T-helper 9 cell (primary cell): ENCODE measurements around the gene RSPH6A.

Experiments
- DNase-seq: peaks from one replicate; pipeline ENCODE4 v3.0.0-alpha.2; 2020
- total RNA-seq, 2 donors: gene quantifications; one replicate each; lab custom pipeline; 2026; lab: John Stamatoyannopoulos, UW

RSPH6A gene
- total RNA-seq = 0 to 0.49 reads per million in 2 donors

GRCh38 chr19:45814851-45815480 is at the start of gene RSPH6A:
Gene RSPH6A (minus strand): TSS chr19:45815308. CDS start chr19:45815176, 132 bp downstream.
- no peak for DNase-seq

DNA sequence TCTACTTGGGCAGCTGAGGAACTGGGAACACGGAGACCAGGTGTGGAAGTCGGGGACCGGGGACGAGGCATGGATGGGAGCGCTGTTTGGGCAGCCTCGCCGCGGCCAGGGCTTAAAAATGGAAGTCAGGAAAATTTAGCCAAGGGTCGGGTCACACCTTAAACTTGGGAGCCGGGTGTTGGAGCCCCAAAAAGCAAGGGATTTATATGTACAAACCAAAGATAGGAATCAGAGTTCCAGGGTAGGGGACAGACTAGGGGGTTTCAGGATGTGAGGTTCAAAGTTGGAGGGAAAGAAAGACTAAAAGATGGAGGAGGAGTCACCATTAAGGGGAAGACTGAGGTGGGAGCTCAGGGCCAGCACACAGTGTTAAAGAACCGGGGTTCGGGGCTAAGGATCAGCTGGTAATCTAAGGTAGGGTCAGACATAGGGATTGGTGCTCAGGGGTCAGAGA is 49.5 kb upstream of the RSPH6A start:
- no peak for DNase-seq

DNA sequence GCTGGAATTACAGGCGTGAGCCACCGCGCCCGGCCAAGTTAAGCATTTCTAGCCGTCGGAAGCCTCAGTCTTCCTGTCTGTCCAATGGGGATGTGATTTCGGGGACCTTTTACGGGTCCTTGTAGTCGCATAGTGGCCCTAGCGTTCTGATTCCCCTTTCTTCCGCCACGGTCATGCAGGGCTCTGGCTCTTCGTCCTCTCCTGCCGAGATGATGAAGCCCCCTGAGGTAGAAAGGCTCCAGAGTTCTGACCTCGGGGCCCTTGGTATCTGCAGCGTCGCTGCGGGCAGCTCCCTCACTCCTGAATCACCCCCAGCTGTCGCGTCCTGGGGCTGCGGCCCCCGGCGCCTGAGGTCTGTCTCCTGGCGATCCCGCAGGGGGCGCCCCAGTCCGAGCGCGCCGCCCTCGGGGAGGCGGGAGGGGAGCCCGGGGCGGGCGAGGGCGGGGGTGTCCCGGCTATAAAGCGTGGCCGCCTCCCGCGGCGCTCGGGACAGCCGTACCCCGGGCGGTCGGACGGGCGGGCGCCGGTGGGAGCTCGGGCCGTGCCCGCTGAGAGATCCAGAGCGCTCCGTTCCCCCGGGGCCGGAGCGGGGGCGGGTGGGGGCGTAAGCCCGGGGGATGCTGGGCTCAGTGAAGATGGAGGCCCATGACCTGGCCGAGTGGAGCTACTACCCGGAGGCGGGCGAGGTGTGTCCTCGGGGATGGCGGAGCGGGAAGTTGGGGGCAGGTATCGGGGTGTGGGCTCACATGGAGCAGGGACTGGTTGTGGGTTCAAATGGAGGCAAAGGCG is 48.9 kb upstream of the RSPH6A start, which contains the start of gene FOXA3:
Gene FOXA3, plus strand, starts transcription at position 487 of the 789 bp plus-strand sequence. Its CDS starts 131 bp downstream, at position 618.
- peak; percentile 49 for DNase-seq

GRCh38 chr19:45863335-45863839 is 48.3 kb upstream of the RSPH6A start:
- no peak for DNase-seq

DNA sequence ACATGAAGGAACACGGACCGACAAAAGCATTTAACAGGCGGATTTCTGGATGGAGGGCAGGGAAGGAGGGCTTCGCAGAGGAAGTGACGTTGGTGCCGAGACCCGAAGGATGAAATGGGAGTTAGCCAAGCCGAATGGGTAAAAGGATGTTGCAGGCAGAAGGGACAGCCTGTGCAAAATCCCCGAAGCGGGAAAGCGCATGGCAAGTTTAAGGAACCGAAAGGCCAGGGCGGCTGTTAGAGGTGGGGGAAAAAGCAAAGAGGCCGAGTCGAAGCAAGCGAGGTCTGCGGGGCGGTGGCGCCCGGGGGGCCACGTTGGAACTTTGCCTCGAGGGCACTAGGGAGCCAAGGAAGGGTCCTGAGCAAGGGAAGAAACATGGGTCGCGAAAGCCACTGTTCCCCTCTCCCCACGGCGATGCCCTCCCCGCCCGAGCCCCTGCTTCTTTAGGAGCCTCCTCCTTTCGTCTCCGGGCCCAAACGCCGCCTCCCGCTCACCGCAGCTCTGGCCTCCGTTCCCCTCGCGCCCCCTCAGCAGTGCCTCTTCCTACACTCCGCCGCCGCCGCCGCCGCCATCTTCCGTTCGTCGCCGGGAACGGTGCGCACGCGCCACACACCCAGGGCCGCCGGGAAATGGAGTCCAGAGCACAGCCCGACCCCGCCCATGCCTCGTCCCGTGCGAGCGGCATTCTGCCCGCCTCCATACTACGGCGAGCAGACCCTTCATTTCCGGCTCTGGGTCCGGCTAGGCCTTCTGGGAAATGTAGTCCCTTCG is 47.6 kb upstream of the RSPH6A start, which contains the start of gene SYMPK:
Gene SYMPK, minus strand, starts transcription at position 584 of the 771 bp plus-strand sequence. CDS start 8,652 bp downstream, outside the sequence.
- peak; percentile 97 for DNase-seq

- DNase-seq = no peak
Measured at GRCh38 chr19:45862271-45862563, 47.1 kb upstream of the RSPH6A start.

- no peak for DNase-seq
Measured at GRCh38 chr19:45860359-45861259, 45.5 kb upstream of the RSPH6A start.

- DNase-seq = no peak
Measured at GRCh38 chr19:45854167-45854778, 39.2 kb upstream of the RSPH6A start.

GRCh38 chr19:45852983-45853382 is 37.9 kb upstream of the RSPH6A start:
- DNase-seq = no peak

GRCh38 chr19:45852145-45852750 is 37.1 kb upstream of the RSPH6A start:
- no peak for DNase-seq

DNA sequence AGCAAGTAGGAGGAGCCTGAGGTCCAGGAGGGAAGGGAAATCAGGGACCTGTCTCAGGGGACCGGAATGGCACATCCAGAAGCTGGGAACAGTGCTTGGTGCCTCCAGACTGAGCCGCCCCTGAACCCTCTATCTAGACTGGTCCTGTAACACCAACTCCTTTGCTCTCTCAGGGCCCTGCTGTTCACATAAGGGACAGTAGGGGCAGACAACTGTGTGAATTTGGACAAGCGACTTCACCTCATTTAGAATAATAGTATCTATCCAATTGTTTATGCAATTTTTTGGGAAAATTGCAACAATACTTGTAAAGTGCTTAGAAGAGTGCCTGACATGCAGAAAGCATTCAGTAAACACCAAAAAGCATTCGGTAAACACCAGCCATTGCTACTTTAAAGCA is 33.8 kb upstream of the RSPH6A start:
- DNase-seq = no peak

- DNase-seq = no peak
Measured at GRCh38 chr19:45847663-45848062, 32.6 kb upstream of the RSPH6A start.

GRCh38 chr19:45842198-45842597 is 27.1 kb upstream of the RSPH6A start:
- no peak for DNase-seq

DNA sequence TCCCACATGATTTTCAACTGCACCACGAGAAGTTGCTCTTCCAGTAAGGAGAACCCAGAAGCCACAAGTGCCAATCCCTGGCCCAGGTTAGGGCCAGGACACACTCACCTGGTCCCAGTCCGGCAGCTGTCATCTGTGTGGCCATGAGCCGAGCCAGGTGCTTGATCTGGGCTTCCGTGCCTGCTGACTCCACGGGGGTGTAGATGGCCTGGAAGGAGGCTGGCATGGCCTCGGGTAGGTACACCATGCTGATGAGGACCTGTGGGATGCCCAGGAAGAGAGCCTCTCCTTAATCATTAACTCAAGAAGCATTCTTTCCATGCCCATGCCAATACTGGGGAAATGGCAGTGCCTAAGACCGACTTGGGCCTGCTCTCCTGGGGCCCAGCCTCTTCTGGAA is 19.9 kb upstream of the RSPH6A start:
- no peak for DNase-seq

GRCh38 chr19:45828945-45829344 is 13.8 kb upstream of the RSPH6A start:
- DNase-seq = no peak

DNA sequence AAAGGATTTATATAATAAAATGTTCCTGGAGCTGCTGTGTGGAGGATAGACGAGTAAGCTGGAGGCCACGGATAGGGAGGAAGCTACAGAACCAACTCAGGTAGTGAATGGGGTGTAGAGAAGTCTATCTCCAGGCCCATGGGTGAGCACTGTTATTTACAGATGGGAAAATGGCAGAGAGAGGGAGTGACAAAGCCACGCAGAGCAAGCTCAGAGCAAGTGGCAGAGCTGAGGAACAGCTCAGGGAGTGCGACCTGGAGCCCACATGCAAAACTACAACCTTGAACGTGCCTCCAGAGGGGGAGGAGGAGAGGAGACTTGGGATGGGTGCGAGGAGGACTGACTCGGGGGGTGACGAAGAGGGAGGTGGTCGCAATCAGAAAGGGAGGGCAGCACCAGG is 13.4 kb upstream of the RSPH6A start:
- no peak for DNase-seq

DNA sequence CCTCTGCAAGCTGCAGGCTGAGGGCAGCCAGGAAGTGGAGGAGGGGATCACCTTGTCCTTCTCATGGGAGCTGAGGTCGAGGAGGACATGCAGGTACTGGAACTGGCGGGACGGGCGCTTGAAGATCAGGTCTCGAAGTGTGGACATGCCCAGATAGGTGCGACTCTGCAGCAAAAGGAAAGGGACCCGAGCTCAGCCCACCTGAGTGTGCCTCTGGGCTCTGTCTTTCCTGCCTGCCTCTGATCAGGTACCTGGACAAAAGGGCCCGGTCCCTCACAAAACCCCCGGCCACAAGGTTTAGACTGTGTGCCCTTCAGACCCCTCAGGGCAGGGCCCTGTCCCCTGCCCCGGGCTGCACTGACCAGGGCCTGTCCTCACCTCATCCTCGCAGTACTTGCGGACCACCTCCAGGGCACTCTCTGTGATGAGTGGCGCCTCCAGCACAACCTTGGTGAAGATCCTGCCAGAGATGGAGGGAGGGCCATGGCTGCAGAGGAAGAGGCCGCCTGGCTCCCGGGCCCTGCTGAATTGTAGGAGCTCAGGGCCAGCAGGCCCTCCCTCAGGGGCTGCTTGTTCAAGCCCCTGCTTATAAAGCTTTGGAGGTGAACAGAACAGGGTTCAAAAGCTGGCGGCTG is 12.5 kb upstream of the RSPH6A start:
- DNase-seq = no peak

DNA sequence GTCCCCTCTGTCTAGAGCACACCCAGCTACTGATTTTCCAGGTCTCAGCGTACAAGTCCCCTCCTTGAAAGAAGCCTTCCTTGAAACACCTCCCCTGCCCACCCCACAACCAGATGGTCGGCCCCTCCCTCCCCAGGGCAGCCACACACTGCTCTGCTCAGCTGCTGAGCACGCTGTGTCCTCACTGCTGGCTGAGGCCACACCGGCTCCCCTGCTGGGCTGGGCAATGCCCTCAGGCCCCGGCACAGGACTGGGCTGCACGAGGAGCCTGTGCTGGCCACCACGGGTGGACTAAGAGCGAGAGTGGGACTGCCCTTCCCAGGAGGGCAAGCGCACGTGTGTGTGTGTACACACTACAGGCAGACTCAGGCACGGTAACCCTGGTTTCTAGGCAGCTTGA is 11.8 kb upstream of the RSPH6A start:
- DNase-seq = no peak

GRCh38 chr19:45825917-45826893 is 11.1 kb upstream of the RSPH6A start:
- DNase-seq = no peak

DNA sequence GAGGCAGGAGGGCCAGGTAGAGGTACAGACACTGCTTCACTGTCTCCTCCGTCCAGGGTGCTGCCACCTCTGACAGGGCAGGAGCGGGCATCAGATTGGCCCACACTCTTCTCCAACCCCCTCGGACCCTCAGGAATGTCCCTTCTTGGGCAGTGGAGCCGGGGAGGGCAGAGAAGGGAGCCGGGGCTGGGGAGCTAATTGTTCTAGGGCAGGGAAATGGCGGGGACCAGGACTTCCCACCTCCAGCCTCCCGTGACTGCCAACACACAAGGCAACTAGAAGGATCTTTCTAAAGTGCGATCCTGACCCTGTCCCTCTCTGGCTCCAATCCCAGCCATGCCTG is 10.1 kb upstream of the RSPH6A start:
- DNase-seq = no peak
